Islet precursor cell (in vitro differentiated cells): ENCODE data around the gene U2AF1L4.

Source experiments
- DNase-seq: peaks from one replicate; pipeline ENCODE4 v3.0.0-alpha.2; 2018

The U2AF1L4 gene

GRCh38 chr19:35740423-35741202 lies 4.6 kb downstream of the U2AF1L4 start:
- peak; percentile 99 for DNase-seq

DNA sequence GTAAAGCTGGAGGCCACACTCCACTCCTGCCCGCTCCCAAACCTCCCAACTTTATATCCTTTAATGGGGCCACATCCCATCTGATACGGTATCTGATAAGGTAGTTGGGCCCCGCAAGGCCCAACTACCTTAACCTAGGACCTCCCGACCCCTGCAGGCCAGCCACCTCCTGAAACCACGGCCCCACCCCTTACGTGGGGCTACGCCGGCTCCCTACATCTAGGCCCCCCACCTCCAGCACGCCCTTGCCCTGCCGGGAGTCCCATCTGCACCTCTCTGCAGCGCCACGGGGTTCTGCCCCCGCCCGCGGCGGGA lies 5.2 kb downstream of the U2AF1L4 start:
- DNase-seq = no peak

DNA sequence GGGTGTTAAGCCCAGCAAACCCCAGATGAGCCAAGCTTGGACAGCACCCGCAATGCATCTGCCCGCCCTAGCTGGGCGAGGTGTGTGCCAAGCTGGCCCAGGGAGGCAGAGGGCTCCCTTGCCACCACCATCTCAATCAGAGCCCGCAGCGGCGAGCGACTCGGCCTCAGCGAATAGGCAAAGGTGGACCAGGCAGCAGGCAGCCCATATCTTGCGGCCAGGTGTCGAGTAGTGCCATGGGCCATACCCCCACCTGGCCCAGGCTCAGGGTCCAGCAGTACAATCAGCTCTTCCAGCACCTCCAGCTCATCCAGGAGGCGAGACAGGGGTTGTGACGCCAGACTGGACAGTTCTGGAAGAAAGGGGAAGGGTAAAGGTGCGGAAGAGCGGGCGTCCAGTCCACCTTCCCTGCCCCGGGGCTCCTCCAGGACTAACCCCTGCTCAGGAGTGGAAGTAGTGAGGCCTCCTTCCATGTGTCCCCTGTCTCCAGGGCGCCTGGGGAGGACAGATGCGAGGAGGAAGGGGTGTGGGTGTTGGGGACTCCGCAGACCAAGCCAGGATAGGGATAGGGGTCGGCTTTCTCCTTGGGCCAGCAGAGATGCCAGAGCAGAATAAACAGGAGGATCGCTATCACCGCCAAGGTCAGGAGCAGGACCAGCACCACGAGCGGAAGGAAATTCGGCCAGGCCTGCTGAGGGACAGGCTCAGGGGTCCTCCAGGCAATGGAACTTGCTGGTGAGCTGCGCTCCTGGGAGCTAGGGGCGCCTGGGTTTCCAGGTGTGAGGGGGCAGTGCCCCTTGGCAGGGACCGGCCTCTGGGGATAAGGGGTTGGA lies 5.7 kb downstream of the U2AF1L4 start:
- DNase-seq = no peak

DNA sequence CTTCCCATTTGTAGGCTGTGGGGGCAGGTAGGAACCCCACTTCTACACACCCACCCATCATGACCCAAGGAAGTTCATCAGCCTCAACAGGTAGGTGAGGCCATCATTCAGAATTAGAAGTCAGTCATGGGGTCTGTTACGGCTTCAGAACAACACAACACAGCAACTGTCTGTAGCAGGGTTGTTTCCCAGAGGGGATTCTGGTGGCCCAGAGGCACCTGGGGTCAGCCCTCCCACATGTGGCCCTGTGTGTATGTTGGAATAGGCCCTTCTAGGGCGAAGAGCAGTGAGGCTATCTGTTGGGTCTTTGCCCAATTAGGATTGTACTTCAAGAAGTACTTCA lies 6.4 kb downstream of the U2AF1L4 start:
- no peak for DNase-seq

DNA sequence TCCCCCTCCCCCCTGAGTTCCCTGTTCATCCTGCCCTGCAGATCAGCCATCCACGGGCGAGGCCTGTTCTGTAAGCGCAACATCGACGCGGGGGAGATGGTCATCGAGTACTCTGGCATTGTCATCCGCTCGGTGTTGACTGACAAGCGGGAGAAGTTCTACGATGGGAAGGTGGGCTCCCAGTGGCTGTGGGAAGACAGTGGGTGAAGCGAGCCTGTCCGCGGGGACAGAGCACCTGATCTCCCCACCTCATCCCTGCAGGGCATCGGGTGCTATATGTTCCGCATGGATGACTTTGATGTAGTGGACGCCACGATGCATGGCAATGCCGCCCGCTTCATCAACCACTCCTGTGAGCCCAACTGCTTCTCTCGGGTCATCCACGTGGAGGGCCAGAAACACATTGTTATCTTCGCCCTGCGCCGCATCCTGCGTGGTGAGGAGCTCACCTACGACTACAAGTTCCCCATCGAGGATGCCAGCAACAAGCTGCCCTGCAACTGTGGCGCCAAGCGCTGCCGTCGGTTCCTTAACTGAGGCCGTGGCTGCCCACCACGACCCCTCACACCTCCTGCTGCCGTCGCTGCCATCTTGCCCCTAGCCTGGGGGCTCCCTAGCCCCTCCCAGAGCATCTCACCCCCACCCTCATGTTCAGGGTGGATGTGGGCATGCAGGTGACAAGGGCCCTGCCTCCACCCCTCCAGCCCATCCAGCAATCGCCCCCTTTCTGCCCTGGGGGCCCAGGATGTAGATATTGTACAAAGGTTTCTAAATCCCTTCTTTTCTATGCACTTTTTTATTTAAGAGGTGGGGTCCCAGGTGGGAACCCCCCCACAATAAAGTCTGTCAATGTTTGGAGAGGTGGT lies 7.0 kb downstream of the U2AF1L4 start:
- DNase-seq = no peak

DNA sequence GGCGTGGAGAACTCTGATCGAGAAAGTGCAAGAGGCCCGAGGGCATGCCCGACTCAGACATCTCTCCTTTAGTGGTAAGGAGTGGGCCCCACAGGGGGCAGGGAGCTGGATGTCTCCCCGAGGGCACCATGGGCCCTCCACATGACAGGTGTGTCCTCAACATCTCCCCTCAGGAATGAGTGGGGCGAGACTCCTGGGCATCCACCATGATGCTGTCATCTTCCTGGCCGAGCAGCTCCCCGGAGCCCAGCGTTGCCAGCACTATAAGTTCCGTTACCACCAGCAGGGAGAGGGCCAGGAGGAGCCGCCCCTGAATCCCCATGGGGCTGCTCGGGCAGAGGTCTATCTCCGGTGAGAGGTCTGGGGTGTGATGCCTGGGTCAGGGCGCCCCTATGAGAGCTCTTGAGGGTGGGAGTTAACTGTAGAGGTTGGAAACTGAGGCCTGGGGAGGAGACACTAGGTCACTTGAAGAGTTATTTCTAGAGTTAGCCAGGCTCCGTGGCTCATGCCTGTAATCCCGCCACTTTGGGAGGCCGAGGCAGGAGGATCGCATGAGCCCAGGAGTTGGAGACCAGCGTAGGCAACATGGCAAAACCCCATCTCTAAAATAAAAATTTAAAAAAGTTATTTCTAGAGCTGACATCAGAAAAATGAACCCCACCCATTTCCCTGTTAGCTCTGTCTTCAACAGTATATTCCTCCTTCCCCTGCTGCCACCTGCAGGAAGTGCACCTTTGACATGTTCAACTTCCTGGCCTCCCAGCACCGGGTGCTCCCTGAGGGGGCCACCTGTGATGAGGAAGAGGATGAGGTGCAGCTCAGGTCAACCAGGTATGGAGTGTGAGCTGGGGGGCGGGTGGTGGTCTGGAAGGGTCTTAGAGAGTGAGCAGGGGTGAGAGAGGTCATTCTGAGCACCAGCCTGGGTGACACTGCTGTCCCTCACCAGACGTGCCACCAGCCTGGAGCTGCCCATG lies 8.0 kb downstream of the U2AF1L4 start:
- no peak for DNase-seq

- DNase-seq = no peak
Measured at GRCh38 chr19:35734889-35735288, 10.3 kb downstream of the U2AF1L4 start.

- no peak for DNase-seq
Measured at GRCh38 chr19:35734273-35734672, 10.9 kb downstream of the U2AF1L4 start.

- DNase-seq = no peak
Measured at GRCh38 chr19:35733180-35734125, 11.8 kb downstream of the U2AF1L4 start.

DNA sequence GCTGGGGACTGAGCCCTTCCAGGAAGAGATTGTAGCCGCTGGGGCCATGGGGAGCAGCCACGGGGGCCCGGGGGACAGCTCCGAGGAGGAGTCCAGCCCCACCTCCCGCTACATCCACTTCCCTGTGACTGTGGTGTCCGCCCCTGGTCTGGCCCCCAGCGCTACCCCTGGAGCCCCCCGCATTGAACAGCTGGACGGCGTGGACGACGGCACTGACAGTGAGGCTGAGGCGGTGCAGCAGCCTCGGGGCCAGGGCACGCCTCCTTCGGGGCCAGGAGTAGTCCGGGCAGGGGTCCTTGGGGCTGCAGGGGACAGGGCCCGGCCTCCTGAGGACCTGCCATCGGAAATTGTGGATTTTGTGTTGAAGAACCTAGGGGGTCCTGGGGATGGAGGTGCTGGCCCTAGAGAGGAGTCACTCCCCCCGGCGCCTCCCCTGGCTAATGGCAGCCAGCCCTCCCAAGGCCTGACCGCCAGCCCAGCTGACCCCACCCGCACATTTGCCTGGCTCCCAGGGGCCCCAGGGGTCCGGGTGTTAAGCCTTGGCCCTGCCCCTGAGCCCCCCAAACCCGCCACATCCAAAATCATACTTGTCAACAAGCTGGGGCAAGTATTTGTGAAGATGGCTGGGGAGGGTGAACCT lies 12.6 kb downstream of the U2AF1L4 start:
- no peak for DNase-seq

DNA sequence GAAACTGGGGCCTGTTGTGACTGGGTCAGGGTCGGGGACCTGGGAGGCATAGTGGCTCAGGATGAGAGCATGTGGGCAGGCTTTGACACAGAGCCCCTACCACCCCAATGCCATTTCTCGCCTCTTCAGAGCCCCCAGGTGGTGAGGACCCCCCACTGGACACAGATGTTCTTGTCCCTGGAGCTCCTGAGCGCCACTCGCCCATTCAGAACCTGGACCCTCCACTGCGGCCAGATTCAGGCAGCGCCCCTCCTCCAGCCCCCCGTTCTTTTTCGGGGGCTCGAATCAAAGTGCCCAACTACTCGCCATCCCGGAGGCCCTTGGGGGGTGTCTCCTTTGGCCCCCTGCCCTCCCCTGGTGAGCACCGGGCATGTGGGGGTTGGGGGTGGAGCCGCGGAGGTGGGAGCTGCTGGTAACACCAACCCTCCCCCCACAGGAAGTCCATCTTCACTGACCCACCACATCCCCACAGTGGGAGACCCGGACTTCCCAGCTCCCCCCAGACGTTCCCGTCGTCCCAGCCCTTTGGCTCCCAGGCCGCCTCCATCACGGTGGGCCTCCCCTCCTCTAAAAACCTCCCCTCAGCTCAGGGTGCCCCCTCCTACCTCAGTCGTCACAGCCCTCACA lies 13.3 kb downstream of the U2AF1L4 start:
- DNase-seq = no peak

DNA sequence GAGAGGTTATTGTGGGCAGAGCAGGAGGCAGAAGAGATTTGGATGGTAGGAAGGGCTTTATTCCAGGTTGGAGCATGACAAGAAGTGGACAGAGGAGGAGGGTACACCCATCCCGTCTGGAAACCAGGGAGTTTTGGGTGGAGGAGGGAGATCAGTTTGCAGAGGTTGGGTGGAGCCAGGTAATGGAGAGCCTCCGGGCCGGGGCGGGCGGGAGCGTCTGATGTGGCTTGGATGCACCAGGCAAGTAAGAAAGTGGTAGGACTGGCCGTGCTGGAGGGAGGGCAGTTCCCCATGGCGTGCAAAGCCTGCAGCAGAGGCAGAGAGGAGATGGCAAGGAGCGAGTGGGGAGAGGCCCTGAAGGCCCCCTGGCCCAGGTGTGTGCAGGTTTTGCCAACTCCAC lies 13.9 kb downstream of the U2AF1L4 start:
- DNase-seq = no peak

DNA sequence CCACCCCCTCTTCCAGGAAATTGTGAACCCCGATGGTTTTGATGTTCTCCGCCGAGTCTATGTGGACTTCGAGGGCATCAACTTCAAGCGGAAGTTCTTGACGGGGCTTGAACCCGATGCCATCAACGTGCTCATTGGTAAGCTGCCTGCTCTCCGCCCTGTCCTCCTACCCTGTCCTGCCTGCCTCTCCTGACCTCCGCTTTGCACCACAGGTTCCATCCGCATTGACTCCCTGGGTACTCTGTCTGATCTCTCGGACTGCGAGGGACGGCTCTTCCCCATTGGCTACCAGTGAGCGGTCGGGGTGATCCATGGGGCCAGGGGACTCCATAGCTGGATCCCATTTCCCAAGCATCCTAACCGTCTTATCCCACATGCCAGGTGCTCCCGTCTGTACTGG lies 14.9 kb downstream of the U2AF1L4 start:
- DNase-seq = no peak

GRCh38 chr19:35729763-35730162 lies 15.5 kb downstream of the U2AF1L4 start:
- no peak for DNase-seq

GRCh38 chr19:35729021-35729420 lies 16.2 kb downstream of the U2AF1L4 start:
- DNase-seq = no peak

- no peak for DNase-seq
Measured at GRCh38 chr19:35727956-35728706, 17.1 kb downstream of the U2AF1L4 start.

DNA sequence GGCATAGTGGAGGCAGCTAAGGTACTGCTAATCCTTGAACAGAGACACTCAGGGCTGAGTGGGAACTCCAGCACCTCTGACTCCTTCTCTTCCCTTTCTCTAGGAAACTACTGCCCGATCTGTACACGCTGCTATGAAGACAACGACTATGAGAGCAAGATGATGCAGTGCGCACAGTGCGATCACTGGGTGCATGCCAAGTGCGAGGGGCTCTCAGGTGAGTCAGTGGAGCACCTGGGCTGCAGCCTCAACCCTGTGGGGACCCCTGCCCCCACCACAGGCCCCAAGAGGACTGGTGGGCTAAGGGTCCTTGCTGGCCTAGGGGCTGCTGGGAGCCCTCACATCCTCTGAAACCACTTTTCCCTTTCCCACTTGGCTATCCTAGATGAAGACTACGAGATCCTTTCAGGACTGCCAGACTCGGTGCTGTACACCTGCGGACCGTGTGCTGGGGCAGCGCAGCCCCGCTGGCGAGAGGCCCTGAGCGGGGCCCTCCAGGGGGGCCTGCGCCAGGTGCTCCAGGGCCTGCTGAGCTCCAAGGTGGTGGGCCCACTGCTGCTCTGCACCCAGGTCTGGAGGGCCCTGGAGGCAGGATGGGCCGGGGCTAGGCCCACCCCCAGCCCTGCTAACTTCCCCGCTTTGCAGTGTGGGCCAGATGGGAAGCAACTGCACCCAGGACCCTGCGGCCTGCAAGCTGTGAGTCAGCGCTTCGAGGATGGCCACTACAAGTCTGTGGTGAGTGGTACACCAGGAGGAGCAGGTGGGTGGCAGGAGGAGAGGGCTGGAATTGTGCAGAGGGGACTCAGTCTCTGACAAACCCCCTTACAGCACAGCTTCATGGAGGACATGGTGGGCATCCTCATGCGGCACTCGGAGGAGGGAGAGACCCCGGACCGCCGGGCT lies 17.9 kb downstream of the U2AF1L4 start:
- no peak for DNase-seq

- DNase-seq = no peak
Measured at GRCh38 chr19:35725216-35725861, 19.9 kb downstream of the U2AF1L4 start.
